NCI-H345 (cell line): ENCODE data around the gene SPATA16.
"Not testable (repeated sequence)": the region's sequence is repeated elsewhere in the genome, so short reads cannot be mapped to it uniquely, and the experiment has no call there.

ENCODE experiments used
- DNase-seq: peaks from one replicate; lab custom pipeline; 2025; lab: John Stamatoyannopoulos, UW

The SPATA16 gene

GRCh38 chr3:173058229-173058628, 82.8 kb downstream of the SPATA16 start:
- no peak for DNase-seq

- no peak for DNase-seq
These were observed 85.7 kb downstream of the SPATA16 start for GRCh38 chr3:173055228-173055933.

GRCh38 chr3:173049360-173049759, 91.7 kb downstream of the SPATA16 start:
- no peak for DNase-seq

- DNase-seq: no peak
These were observed 95.2 kb downstream of the SPATA16 start for GRCh38 chr3:173045770-173046382.

- DNase-seq: no peak
These were observed 96.0 kb downstream of the SPATA16 start for GRCh38 chr3:173044998-173045397.

GRCh38 chr3:173043757-173044156, 97.3 kb downstream of the SPATA16 start:
- DNase-seq: no peak

GRCh38 chr3:173038484-173038871, 102.6 kb downstream of the SPATA16 start:
- no peak for DNase-seq

GRCh38 chr3:173037840-173038483, 103.1 kb downstream of the SPATA16 start:
- DNase-seq: no peak

- no peak for DNase-seq
These were observed 110.8 kb downstream of the SPATA16 start for GRCh38 chr3:173030273-173030672.

GRCh38 chr3:173028351-173028750, 112.7 kb downstream of the SPATA16 start:
- DNase-seq: no peak

- DNase-seq: no peak
These were observed 113.6 kb downstream of the SPATA16 start for GRCh38 chr3:173027429-173027828.

GRCh38 chr3:173025941-173026340, 115.1 kb downstream of the SPATA16 start:
- no peak for DNase-seq

- no peak for DNase-seq
These were observed 119.4 kb downstream of the SPATA16 start for GRCh38 chr3:173021547-173022185.

- not testable (repeated sequence) for DNase-seq
These were observed 120.9 kb downstream of the SPATA16 start for GRCh38 chr3:173020128-173020527.

GRCh38 chr3:173019378-173019777, 121.7 kb downstream of the SPATA16 start:
- DNase-seq: no peak

- DNase-seq: no peak
These were observed 122.3 kb downstream of the SPATA16 start for GRCh38 chr3:173018758-173019157.

- no peak for DNase-seq
These were observed 127.7 kb downstream of the SPATA16 start for GRCh38 chr3:173013219-173013832.

- no peak for DNase-seq
These were observed 131.6 kb downstream of the SPATA16 start for GRCh38 chr3:173009410-173009809.

- no peak for DNase-seq
These were observed 132.1 kb downstream of the SPATA16 start for GRCh38 chr3:173008978-173009377.

GRCh38 chr3:173007079-173007723, 133.8 kb downstream of the SPATA16 start:
- no peak for DNase-seq

GRCh38 chr3:173006006-173006405, 135.0 kb downstream of the SPATA16 start:
- no peak for DNase-seq

GRCh38 chr3:173004681-173005080, 136.4 kb downstream of the SPATA16 start:
- no peak for DNase-seq
